Measurements from ENCODE around the gene RAB35. TPM values are rescaled to one million over a fixed set of nuclear protein-coding genes. Genes with fewer than 3 reads are reported as not detected.

Gene RAB35
- total and polyA plus RNA-seq, 2 of the 4 experiments (the other 2 are of a cell fraction), result 32.6 to 49.6 TPM

DNA sequence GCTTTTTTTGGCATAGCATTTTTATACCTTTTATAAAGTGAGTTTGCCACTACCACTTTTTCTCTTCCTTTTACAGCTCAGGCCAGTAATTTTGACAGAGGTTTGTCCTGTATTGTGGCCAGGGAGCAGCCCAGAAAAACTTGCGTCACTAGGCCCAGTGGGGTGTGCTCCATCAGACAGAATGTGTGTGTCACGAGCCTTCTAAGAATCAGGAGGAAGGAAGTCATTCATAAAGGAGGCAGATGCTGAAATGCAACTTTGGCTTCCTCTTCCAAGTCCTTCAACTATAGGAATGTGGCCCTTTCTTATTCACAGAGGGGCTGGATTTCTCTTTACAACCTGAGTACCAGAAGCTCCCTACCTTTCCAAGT, 10.1 kb upstream of the RAB35 start:
- H2BK15ac ChIP-seq (ENCODE audit: low read depth, low read length), result no peak overlapping the region
- H2AK9ac ChIP-seq (replicated peaks; ENCODE audit: low read depth, low read length, poor library complexity), result no peak overlapping the region
- H3K4ac ChIP-seq (ENCODE audit: low read depth, low read length), result no peak overlapping the region
- no peaks in the 10 kb centered on the region for H3K27me3 ChIP-seq (ENCODE audit: control insufficient read depth, insufficient read depth, low read length)
- no peak overlapping the region for H3K27ac ChIP-seq (ENCODE audit: insufficient read depth, low read length)
- in situ Hi-C loops (cut with MboI; ENCODE audit: low sequenced_read_pairs), result no loop called here
- H3K4me1 ChIP-seq (ENCODE audit: control insufficient read depth, insufficient read depth, low read length), result peaks cover 6% of the 10 kb centered on the region; the same call in 1 of the 2 replicates
- H3K18ac ChIP-seq (ENCODE audit: low read depth, low read length), result no peak overlapping the region
- H2BK120ac ChIP-seq (ENCODE audit: low read depth, low read length), result no peak overlapping the region
- no peak overlapping the region for H4K91ac ChIP-seq (ENCODE audit: insufficient read depth, low read depth, low read length)
- no peak overlapping the region for H3K23ac ChIP-seq (ENCODE audit: low read depth, low read length)
- H2BK20ac ChIP-seq (ENCODE audit: low read depth, low read length), result no peak overlapping the region
- no peak overlapping the region for H2BK5ac ChIP-seq (ENCODE audit: low read depth, low read length, poor library complexity, severe bottlenecking)
- H3K14ac ChIP-seq (replicated peaks; ENCODE audit: low read depth, low read length), result no peak overlapping the region
- ATAC-seq (ENCODE audit: low read depth), result no peak
- no peak overlapping the region for H3K4me2 ChIP-seq (ENCODE audit: low read depth, low read length)
- BruUV-seq (replicated peaks), result no TSS peak
- ChIA-PET CTCF (interaction anchor here (0.6 kb wide), 1 partner anchor 40 kb away, joined by 3 read pairs; no protein-coding TSS in a partner anchor), POLR2A (ENCODE audit: unreplicated experiment) (no interaction called here)
- H3K9me1 ChIP-seq (ENCODE audit: insufficient read depth, low read length), result peaks cover 9% of the 10 kb centered on the region
- intact Hi-C loops (cut with micrococcal nuclease), result no loop called here
- peaks cover 10% of the 10 kb centered on the region; the same call in 1 of the 2 replicates for H4K20me1 ChIP-seq (ENCODE audit: insufficient read depth, low read length)
- no CpG with 5 or more reads among the region's 2 CpGs for WGBS, 2 experiments (ENCODE audit: extremely low coverage in 2 of 2, insufficient read length in 1 of 2)
- TF ChIP-seq MXI1 (IDR thresholded peaks at IDR 0.05; ENCODE audit: borderline replicate concordance, low read depth, low read length), result no peak
- TF ChIP-seq CEBPB (IDR thresholded peaks at IDR 0.05; ENCODE audit: low read depth, low read length), result 0 out of 2 replicates have a peak, but pooled peaks have one; percentile 3
- no peak overlapping the region for H4K5ac ChIP-seq (ENCODE audit: low read depth, low read length)
- no peak overlapping the region for H2AK5ac ChIP-seq (ENCODE audit: low read depth, low read length)
- no peak overlapping the region for H3K9ac ChIP-seq (ENCODE audit: low read depth, low read length)
- H3K9me3 ChIP-seq (ENCODE audit: control insufficient read depth, insufficient read depth, low read length), result no peaks in the 10 kb centered on the region
- H2AFZ ChIP-seq (replicated peaks; ENCODE audit: low read length, poor library complexity), result no peak overlapping the region
- H3K79me1 ChIP-seq (ENCODE audit: low read depth in 1 of 2, low read length in 2 of 2), result peaks cover 0 to 19% of the 10 kb centered on the region in 2 experiments; a peak in 3 of 4 replicates
- peaks cover 53% of the 10 kb centered on the region for H3K36me3 ChIP-seq (ENCODE audit: control insufficient read depth, insufficient read depth, low read length)
- DNase-seq, result peak; percentile 42
- H3K56ac ChIP-seq (ENCODE audit: extremely low read depth, insufficient read depth, low read length), result no peak overlapping the region
- H3K4me3 ChIP-seq (ENCODE audit: insufficient read depth, low read depth, low read length), result no peak overlapping the region
- dilution Hi-C loops (cut with HindIII; ENCODE audit: low sequenced_read_pairs, unreplicated experiment), result no loop called here
- no peak overlapping the region for H4K8ac ChIP-seq (ENCODE audit: low read depth in 2 of 2, low read length in 2 of 2)

All from IMR-90 (cell line).